SJSA1 (cell line): ENCODE results near the gene TSR3. TPM values are rescaled to one million over a fixed set of nuclear protein-coding genes. Genes with fewer than 3 reads are reported as not detected.

Experiments
- DNase-seq, 2 experiments: peaks; one replicate each; pipeline ENCODE4 v3.0.0-alpha.2; 2015 to 2020; ENCODE audit warnings: low spot score in 2 of 2, low read depth in 1 of 2
- H3K27ac ChIP-seq: fragments of 250-450 bp; sonication (Bioruptor Pico); 2 replicates; pipeline ENCODE4 v1.5.1; 2020; ENCODE audit warnings: mild to moderate bottlenecking, moderate library complexity
- H3K27me3 ChIP-seq: fragments of 250-450 bp; sonication (Bioruptor Pico); replicated peaks from 2 replicates; pipeline ENCODE4 v1.5.1; 2020; ENCODE audit warnings: mild to moderate bottlenecking, moderate library complexity
- H3K36me3 ChIP-seq: fragments of 250-450 bp; sonication (Bioruptor Pico); 2 replicates; pipeline ENCODE4 v1.5.1; 2020; ENCODE audit warnings: mild to moderate bottlenecking
- H3K4me1 ChIP-seq: fragments of 250-450 bp; sonication (Bioruptor Pico); replicated peaks from 2 replicates; pipeline ENCODE4 v1.6.1; 2021; ENCODE audit warnings: mild to moderate bottlenecking
- H3K4me3 ChIP-seq: fragments of 250-450 bp; sonication (Bioruptor Pico); 2 replicates; pipeline ENCODE4 v1.5.1; 2020; ENCODE audit warnings: mild to moderate bottlenecking
- H3K9me3 ChIP-seq: fragments of 250-450 bp; sonication (Bioruptor Pico); replicated peaks from 2 replicates; pipeline ENCODE4 v1.5.1; 2020; ENCODE audit warnings: mild to moderate bottlenecking
- total RNA-seq: library from RNA; depleted of rRNA; stranded (reverse); fragments of >200 nt; shearing (Covaris generic); gene quantifications from 2 replicates; pipeline ENCODE4 v1.2.3, GENCODE V29; 2014

The TSR3 gene
- total RNA-seq, 1 experiment from 2014 or later, result 110 TPM

- Histone ChIP-seq H3K36me3 (peaks cover 7% of the 10 kb centered on the region), H3K27ac (no peak overlapping the region), H3K9me3 (no peaks in the 10 kb centered on the region), H3K4me1 (peaks cover 11% of the 10 kb centered on the region), H3K27me3 (peaks cover 31% of the 10 kb centered on the region), H3K4me3 (peak overlapping the region; percentile 27)
- no peak for DNase-seq
These were observed 8.0 kb downstream of the TSR3 start for GRCh38 chr16:1343428-1344242.

- no peaks in the 10 kb centered on the region for H3K9me3 ChIP-seq
- no peak overlapping the region for H3K27ac ChIP-seq
- peak overlapping the region; percentile 27 for H3K4me3 ChIP-seq
These were observed 8.9 kb downstream of the TSR3 start for GRCh38 chr16:1342526-1343427.

GRCh38 chr16:1341495-1342420, 9.9 kb downstream of the TSR3 start:
- Histone ChIP-seq H3K27ac (no peak overlapping the region), H3K27me3 (peaks cover 46% of the 10 kb centered on the region), H3K9me3 (no peaks in the 10 kb centered on the region), H3K4me3 (no peak overlapping the region), H3K36me3 (no peaks in the 10 kb centered on the region), H3K4me1 (peaks cover 11% of the 10 kb centered on the region)
- no peak for DNase-seq

More at GRCh38 chr16:1342526-1343427, 8.9 kb downstream of the TSR3 start:
- Histone ChIP-seq H3K4me1 (peaks cover 11% of the 10 kb centered on the region), H3K27me3 (peaks cover 36% of the 10 kb centered on the region), H3K36me3 (no peaks in the 10 kb centered on the region)
- peak; percentile 85 to 94 for DNase-seq

- H3K27ac ChIP-seq, result no peak overlapping the region
- H3K4me1 ChIP-seq, result peaks cover 11% of the 10 kb centered on the region
- H3K9me3 ChIP-seq, result no peaks in the 10 kb centered on the region
- H3K4me3 ChIP-seq, result no peak overlapping the region
- no peaks in the 10 kb centered on the region for H3K36me3 ChIP-seq
- H3K27me3 ChIP-seq, result peaks cover 55% of the 10 kb centered on the region
- DNase-seq, result no peak
These were observed 10.8 kb downstream of the TSR3 start for GRCh38 chr16:1340730-1341494.

GRCh38 chr16:1338855-1339675, 12.6 kb downstream of the TSR3 start:
- H3K4me1 ChIP-seq, result peaks cover 11% of the 10 kb centered on the region
- H3K27me3 ChIP-seq, result peaks cover 73% of the 10 kb centered on the region
- no peak overlapping the region for H3K4me3 ChIP-seq
- H3K9me3 ChIP-seq, result no peaks in the 10 kb centered on the region
- H3K36me3 ChIP-seq, result no peaks in the 10 kb centered on the region
- no peak overlapping the region for H3K27ac ChIP-seq
- no peak for DNase-seq

- no peaks in the 10 kb centered on the region for H3K36me3 ChIP-seq
- H3K27me3 ChIP-seq, result peaks cover 78% of the 10 kb centered on the region
- H3K4me1 ChIP-seq, result peaks cover 14% of the 10 kb centered on the region
- H3K4me3 ChIP-seq, result no peak overlapping the region
- H3K27ac ChIP-seq, result no peak overlapping the region
- no peak for DNase-seq
- H3K9me3 ChIP-seq, result peaks cover under 1% of the 10 kb centered on the region; the same call in 1 of the 2 replicates
These were observed 13.5 kb downstream of the TSR3 start for GRCh38 chr16:1338119-1338730.

GRCh38 chr16:1337486-1337885, 14.2 kb downstream of the TSR3 start:
- Histone ChIP-seq H3K4me3 (no peak overlapping the region), H3K36me3 (no peaks in the 10 kb centered on the region), H3K4me1 (peaks cover 12% of the 10 kb centered on the region), H3K27me3 (peaks cover 82% of the 10 kb centered on the region), H3K9me3 (peaks cover 3% of the 10 kb centered on the region; the same call in 1 of the 2 replicates), H3K27ac (no peak overlapping the region)
- no peak for DNase-seq

- Histone ChIP-seq H3K9me3 (peaks cover 3% of the 10 kb centered on the region; the same call in 1 of the 2 replicates), H3K4me1 (peaks cover 16% of the 10 kb centered on the region), H3K36me3 (no peaks in the 10 kb centered on the region), H3K27me3 (peaks cover 82% of the 10 kb centered on the region), H3K27ac (no peak overlapping the region), H3K4me3 (no peak overlapping the region)
- no peak for DNase-seq
These were observed 15.1 kb downstream of the TSR3 start for GRCh38 chr16:1336619-1337018.

GRCh38 chr16:1335996-1336395, 15.7 kb downstream of the TSR3 start:
- no peaks in the 10 kb centered on the region for H3K36me3 ChIP-seq
- no peak overlapping the region for H3K4me3 ChIP-seq
- peaks cover 3% of the 10 kb centered on the region; the same call in 1 of the 2 replicates for H3K9me3 ChIP-seq
- no peak overlapping the region for H3K27ac ChIP-seq
- H3K4me1 ChIP-seq, result peaks cover 19% of the 10 kb centered on the region
- peaks cover 81% of the 10 kb centered on the region for H3K27me3 ChIP-seq
- no peak for DNase-seq

- Histone ChIP-seq H3K36me3 (no peaks in the 10 kb centered on the region), H3K27ac (no peak overlapping the region), H3K9me3 (peaks cover 4% of the 10 kb centered on the region), H3K4me1 (peaks cover 19% of the 10 kb centered on the region), H3K4me3 (no peak overlapping the region), H3K27me3 (peaks cover 78% of the 10 kb centered on the region)
- DNase-seq, result no peak
These were observed 16.3 kb downstream of the TSR3 start for GRCh38 chr16:1335211-1335971.

GRCh38 chr16:1334739-1335138, 16.9 kb downstream of the TSR3 start:
- H3K36me3 ChIP-seq, result no peaks in the 10 kb centered on the region
- H3K4me3 ChIP-seq, result no peak overlapping the region
- peaks cover 19% of the 10 kb centered on the region for H3K4me1 ChIP-seq
- no peak for DNase-seq
- peaks cover 78% of the 10 kb centered on the region for H3K27me3 ChIP-seq
- H3K9me3 ChIP-seq, result peaks cover 8% of the 10 kb centered on the region
- H3K27ac ChIP-seq, result no peak overlapping the region
